Osteoblast (primary cell): ENCODE measurements around the gene NEK1. TPM values are rescaled to one million over a fixed set of nuclear protein-coding genes. Genes with fewer than 3 reads are reported as not detected.

ENCODE experiments used
- DNase-seq: peaks from one replicate; pipeline ENCODE4 v3.0.0; 2011; ENCODE audit warnings: low spot score, mixed read lengths; ENCODE audit not compliant: insufficient read length; ENCODE audit errors: missing footprints
- H2AFZ ChIP-seq: 2 replicates; pipeline ENCODE4 v1.6.0; 2011; ENCODE audit warnings: mild to moderate bottlenecking, low read length
- H3K27ac ChIP-seq: 2 replicates; pipeline ENCODE4 v1.5.1; 2011; ENCODE audit warnings: mild to moderate bottlenecking, low read depth, low read length, moderate library complexity
- H3K27me3 ChIP-seq: 2 replicates; pipeline ENCODE4 v1.6.0; 2012; ENCODE audit warnings: mild to moderate bottlenecking, control low read depth, inconsistent platforms, low read length, moderate library complexity; ENCODE audit not compliant: insufficient read depth
- H3K36me3 ChIP-seq: 2 replicates; pipeline ENCODE4 v1.5.1; 2011; ENCODE audit warnings: mild to moderate bottlenecking, low read length, control low read depth, moderate library complexity; ENCODE audit not compliant: insufficient read depth
- H3K4me1 ChIP-seq: 2 replicates; pipeline ENCODE4 v1.5.1; 2011; ENCODE audit warnings: mild to moderate bottlenecking, low read length, control low read depth, moderate library complexity; ENCODE audit not compliant: insufficient read depth
- H3K4me2 ChIP-seq: 2 replicates; pipeline ENCODE4 v1.6.0; 2011; ENCODE audit warnings: mild to moderate bottlenecking, low read length; ENCODE audit not compliant: insufficient read depth
- H3K4me3 ChIP-seq: fragments of 200-600 bp; sonication (generic); 3 replicates; pipeline ENCODE4 v1.5.1; 2012; ENCODE audit warnings: mild to moderate bottlenecking, low read length, inconsistent platforms; ENCODE audit not compliant: insufficient read depth
- H3K79me2 ChIP-seq: 2 replicates; pipeline ENCODE4 v1.6.0; 2012; ENCODE audit warnings: mild to moderate bottlenecking, low read length, control low read depth, inconsistent platforms; ENCODE audit not compliant: insufficient read depth
- H3K9me3 ChIP-seq: 2 replicates; pipeline ENCODE4 v1.5.1; 2011; ENCODE audit warnings: low read depth, low read length, control low read depth
- H4K20me1 ChIP-seq: 2 replicates; pipeline ENCODE4 v1.6.0; 2012; ENCODE audit warnings: mild to moderate bottlenecking, low read length, control low read depth; ENCODE audit not compliant: insufficient read depth
- CTCF ChIP-seq: IDR thresholded peaks from 2 replicates; pipeline ENCODE4 v1.5.1; 2011; ENCODE audit warnings: mild to moderate bottlenecking, low read depth, low read length, moderate library complexity; ENCODE audit errors: extremely low read depth
- total RNA-seq: library from RNA; depleted of rRNA; stranded (reverse); fragments of >200 nt; gene quantifications from 2 replicates; pipeline ENCODE4 v1.2.3, GENCODE V29; 2012

Gene NEK1
- total RNA-seq, 1 donor, result 9.8 TPM

- H3K79me2 ChIP-seq, result no peaks in the 10 kb centered on the region
- no peak overlapping the region for H3K4me2 ChIP-seq
- H3K27ac ChIP-seq, result peak overlapping the region; percentile 7
- H2AFZ ChIP-seq, result no peak overlapping the region
- H3K36me3 ChIP-seq, result no peaks in the 10 kb centered on the region
- H3K9me3 ChIP-seq, result no peaks in the 10 kb centered on the region
- no peak for TF ChIP-seq CTCF
- H4K20me1 ChIP-seq, result no peaks in the 10 kb centered on the region
- H3K27me3 ChIP-seq, result no peaks in the 10 kb centered on the region
- DNase-seq, result peak; percentile 30
- no peak overlapping the region for H3K4me3 ChIP-seq
- peaks cover 4% of the 10 kb centered on the region for H3K4me1 ChIP-seq
These were observed 71.6 kb downstream of the NEK1 start for GRCh38 chr4:169540774-169541173.

GRCh38 chr4:169530048-169530447 lies 82.3 kb downstream of the NEK1 start:
- no peak overlapping the region for H3K4me2 ChIP-seq
- H3K4me3 ChIP-seq, result no peak overlapping the region
- no peaks in the 10 kb centered on the region for H3K9me3 ChIP-seq
- no peaks in the 10 kb centered on the region for H4K20me1 ChIP-seq
- TF ChIP-seq CTCF, result no peak
- no peaks in the 10 kb centered on the region for H3K4me1 ChIP-seq
- no peak overlapping the region for H3K27ac ChIP-seq
- peaks cover 12% of the 10 kb centered on the region for H3K36me3 ChIP-seq
- DNase-seq, result no peak
- H2AFZ ChIP-seq, result no peak overlapping the region
- H3K27me3 ChIP-seq, result no peaks in the 10 kb centered on the region
- H3K79me2 ChIP-seq, result no peaks in the 10 kb centered on the region

- no peak for TF ChIP-seq CTCF
- Histone ChIP-seq H3K9me3 (no peaks in the 10 kb centered on the region), H3K4me2 (no peak overlapping the region), H4K20me1 (no peaks in the 10 kb centered on the region), H3K36me3 (no peaks in the 10 kb centered on the region), H3K4me3 (no peak overlapping the region), H3K27ac (no peak overlapping the region), H3K27me3 (no peaks in the 10 kb centered on the region), H3K79me2 (no peaks in the 10 kb centered on the region), H2AFZ (no peak overlapping the region), H3K4me1 (no peaks in the 10 kb centered on the region)
- DNase-seq, result no peak
These were observed 88.6 kb downstream of the NEK1 start for GRCh38 chr4:169523796-169524195.

- H3K4me1 ChIP-seq, result no peaks in the 10 kb centered on the region
- TF ChIP-seq CTCF, result no peak
- no peak overlapping the region for H3K4me3 ChIP-seq
- H4K20me1 ChIP-seq, result no peaks in the 10 kb centered on the region
- H3K4me2 ChIP-seq, result no peak overlapping the region
- H3K9me3 ChIP-seq, result no peaks in the 10 kb centered on the region
- no peaks in the 10 kb centered on the region for H3K79me2 ChIP-seq
- H3K36me3 ChIP-seq, result no peaks in the 10 kb centered on the region
- H3K27ac ChIP-seq, result no peak overlapping the region
- DNase-seq, result no peak
- no peaks in the 10 kb centered on the region for H3K27me3 ChIP-seq
- H2AFZ ChIP-seq, result no peak overlapping the region
These were observed 101.8 kb downstream of the NEK1 start for GRCh38 chr4:169510617-169511016.
